Measurements from ENCODE around the gene CRB1.

The CRB1 gene

DNA sequence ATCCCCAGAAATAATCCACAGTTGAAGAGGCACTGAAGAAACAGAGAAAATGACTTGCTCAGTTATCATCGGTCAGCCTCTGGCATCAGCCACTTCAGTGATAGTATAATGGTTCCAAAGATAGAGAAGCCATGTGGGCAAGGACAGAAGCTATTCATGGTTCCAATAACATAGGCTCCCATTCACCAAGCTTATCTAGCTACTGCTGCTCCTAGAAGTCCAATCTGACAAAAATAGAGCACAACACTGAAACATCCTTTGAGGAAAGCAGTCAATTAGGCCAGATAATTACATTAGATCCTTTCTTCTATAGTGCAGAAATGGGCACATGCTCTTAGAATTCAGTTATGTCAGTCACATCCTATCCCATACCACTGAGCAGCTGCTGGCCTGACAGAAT lies 33.5 kb upstream of the CRB1 start:
- Histone ChIP-seq H3K9me3 (ENCODE audit: severe bottlenecking) (no peaks in the 10 kb centered on the region), H3K27me3 (ENCODE audit: insufficient read depth, low read depth, severe bottlenecking) (no peaks in the 10 kb centered on the region), H3K36me3 (no peaks in the 10 kb centered on the region), H3K4me3 (ENCODE audit: low read depth, low read length) (no peak overlapping the region), H3K27ac (no peak overlapping the region)
- DNase-seq: no peak
- TF ChIP-seq, protein P1, sequence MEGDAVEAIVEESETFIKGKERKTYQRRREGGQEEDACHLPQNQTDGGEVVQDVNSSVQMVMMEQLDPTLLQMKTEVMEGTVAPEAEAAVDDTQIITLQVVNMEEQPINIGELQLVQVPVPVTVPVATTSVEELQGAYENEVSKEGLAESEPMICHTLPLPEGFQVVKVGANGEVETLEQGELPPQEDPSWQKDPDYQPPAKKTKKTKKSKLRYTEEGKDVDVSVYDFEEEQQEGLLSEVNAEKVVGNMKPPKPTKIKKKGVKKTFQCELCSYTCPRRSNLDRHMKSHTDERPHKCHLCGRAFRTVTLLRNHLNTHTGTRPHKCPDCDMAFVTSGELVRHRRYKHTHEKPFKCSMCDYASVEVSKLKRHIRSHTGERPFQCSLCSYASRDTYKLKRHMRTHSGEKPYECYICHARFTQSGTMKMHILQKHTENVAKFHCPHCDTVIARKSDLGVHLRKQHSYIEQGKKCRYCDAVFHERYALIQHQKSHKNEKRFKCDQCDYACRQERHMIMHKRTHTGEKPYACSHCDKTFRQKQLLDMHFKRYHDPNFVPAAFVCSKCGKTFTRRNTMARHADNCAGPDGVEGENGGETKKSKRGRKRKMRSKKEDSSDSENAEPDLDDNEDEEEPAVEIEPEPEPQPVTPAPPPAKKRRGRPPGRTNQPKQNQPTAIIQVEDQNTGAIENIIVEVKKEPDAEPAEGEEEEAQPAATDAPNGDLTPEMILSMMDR (IDR thresholded peaks at IDR 0.05; ENCODE audit: low read depth, low read length): no peak

DNA sequence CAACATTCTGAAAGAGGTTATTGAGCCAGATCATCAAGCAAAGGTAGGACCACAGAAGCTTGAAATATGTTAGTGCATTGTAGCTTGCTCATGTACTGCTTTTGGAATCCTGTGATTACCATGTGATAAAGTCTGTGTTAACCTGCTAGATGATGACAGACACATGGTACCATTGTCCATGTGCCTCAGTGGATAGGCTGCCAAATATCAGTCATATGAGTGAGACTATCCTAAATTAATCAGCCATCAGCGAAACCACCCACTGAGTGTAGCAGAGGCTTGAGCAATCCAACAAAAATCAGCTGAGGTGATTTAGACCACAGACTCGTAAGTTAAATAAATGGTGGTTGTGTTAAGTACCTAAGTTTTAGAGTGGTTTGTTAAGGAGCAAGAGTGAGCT lies 32.7 kb upstream of the CRB1 start:
- DNase-seq: no peak
- H3K4me3 ChIP-seq (ENCODE audit: low read depth, low read length): no peak overlapping the region
- no peaks in the 10 kb centered on the region for H3K9me3 ChIP-seq (ENCODE audit: severe bottlenecking)
- no peaks in the 10 kb centered on the region for H3K36me3 ChIP-seq
- H3K27me3 ChIP-seq (ENCODE audit: insufficient read depth, low read depth, severe bottlenecking): no peaks in the 10 kb centered on the region
- TF ChIP-seq, protein P1 (IDR thresholded peaks at IDR 0.05; ENCODE audit: low read depth, low read length): no peak
- no peak overlapping the region for H3K27ac ChIP-seq

DNA sequence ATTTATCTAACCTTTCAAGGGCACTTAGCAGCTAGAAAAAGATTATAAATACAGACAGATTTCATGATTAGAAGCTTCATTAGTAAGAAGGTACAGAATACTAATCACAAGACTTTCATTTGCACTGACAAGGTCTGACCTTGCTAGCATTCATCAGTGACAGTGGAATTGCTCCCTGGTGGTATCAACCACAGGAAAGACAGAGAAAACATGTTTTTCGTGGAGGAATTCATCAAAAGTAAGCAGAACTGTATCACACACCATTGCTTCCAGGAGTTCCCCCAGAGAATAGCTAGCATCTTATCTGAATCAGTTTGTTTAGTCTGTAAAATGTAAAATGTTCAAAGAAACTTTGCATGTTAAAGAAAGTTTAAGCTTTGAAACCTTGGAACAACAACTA lies 20.6 kb upstream of the CRB1 start:
- TF ChIP-seq, protein P1 (IDR thresholded peaks at IDR 0.05; ENCODE audit: low read depth, low read length): no peak
- H3K9me3 ChIP-seq (ENCODE audit: severe bottlenecking): no peaks in the 10 kb centered on the region

DNA sequence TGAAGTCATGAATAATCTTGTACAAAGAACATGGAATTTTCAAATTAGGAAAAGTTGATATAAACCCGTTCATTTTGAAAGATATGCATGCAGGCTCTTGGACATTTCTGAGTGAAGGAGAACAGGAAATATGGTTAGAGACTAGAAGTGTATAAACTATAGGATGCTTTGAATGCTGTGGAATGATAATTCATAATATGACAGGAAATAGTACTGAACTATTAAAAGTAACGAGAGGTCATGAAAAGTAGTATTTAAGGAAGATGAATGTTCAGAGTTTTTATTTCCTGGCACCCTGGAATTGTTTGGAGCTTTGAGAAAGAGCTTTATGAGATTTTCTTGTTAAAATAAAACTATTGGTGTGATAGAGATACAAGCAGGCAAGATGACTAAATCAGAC lies 18.7 kb upstream of the CRB1 start:
- no peak overlapping the region for H3K27ac ChIP-seq
- no peak for DNase-seq
- H3K4me3 ChIP-seq (ENCODE audit: low read depth, low read length): no peak overlapping the region
- H3K27me3 ChIP-seq (ENCODE audit: insufficient read depth, low read depth, severe bottlenecking): no peaks in the 10 kb centered on the region
- H3K9me3 ChIP-seq (ENCODE audit: severe bottlenecking): no peaks in the 10 kb centered on the region
- H3K36me3 ChIP-seq: no peaks in the 10 kb centered on the region
- TF ChIP-seq, protein P1 (IDR thresholded peaks at IDR 0.05; ENCODE audit: low read depth, low read length): no peak

More for the DNA sequence above, 20.6 kb upstream of the CRB1 start:
- Histone ChIP-seq H3K4me3 (ENCODE audit: low read depth, low read length) (no peak overlapping the region), H3K27me3 (ENCODE audit: insufficient read depth, low read depth, severe bottlenecking) (no peaks in the 10 kb centered on the region), H3K36me3 (no peaks in the 10 kb centered on the region), H3K27ac (no peak overlapping the region)
- DNase-seq: no peak

DNA sequence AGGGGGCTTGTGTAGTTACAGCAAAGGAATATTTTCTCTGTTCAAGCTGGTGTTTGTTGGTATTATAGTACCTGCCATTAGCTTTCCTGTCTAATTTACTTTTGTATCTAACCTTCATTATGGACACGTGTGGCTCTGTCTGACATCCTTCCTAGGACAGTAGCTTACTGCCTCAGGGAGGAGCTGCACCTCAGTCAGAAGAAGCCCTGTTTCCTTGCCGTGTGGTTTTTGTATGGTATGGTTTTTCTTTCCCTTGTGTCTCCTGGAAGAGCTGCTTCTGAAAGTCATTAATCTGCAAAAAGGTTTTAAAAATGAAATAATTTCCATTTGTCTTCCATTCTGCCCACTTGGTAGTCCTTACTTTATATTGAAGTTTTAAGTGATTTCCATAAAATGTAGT lies 17.4 kb upstream of the CRB1 start:
- H3K4me3 ChIP-seq (ENCODE audit: low read depth, low read length): no peak overlapping the region
- H3K36me3 ChIP-seq: no peaks in the 10 kb centered on the region
- H3K27ac ChIP-seq: no peak overlapping the region
- no peaks in the 10 kb centered on the region for H3K9me3 ChIP-seq (ENCODE audit: severe bottlenecking)
- no peaks in the 10 kb centered on the region for H3K27me3 ChIP-seq (ENCODE audit: insufficient read depth, low read depth, severe bottlenecking)
- TF ChIP-seq, protein P1 (IDR thresholded peaks at IDR 0.05; ENCODE audit: low read depth, low read length): no peak
- no peak for DNase-seq

DNA sequence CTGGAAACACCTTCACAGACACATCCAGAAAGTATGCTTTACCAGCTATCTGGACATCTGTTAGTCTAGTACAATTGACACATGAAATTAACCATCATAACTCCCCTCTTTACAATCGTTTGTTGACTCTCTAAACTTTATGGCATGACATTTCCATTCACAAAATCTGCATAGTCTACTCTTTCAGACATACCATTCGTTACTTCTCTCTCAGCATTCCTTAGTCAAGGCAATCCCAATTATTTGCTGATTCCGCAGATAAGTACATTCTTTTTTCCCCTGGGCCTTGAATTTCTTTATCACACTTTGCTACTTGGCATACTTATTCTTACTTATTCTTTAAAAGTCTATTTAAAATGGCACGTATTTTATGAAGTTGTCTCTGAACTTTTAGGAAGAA lies 15.1 kb upstream of the CRB1 start:
- no peak for DNase-seq
- H3K27me3 ChIP-seq (ENCODE audit: insufficient read depth, low read depth, severe bottlenecking): no peaks in the 10 kb centered on the region
- TF ChIP-seq, protein P1 (IDR thresholded peaks at IDR 0.05; ENCODE audit: low read depth, low read length): no peak
- no peaks in the 10 kb centered on the region for H3K36me3 ChIP-seq
- H3K9me3 ChIP-seq (ENCODE audit: severe bottlenecking): no peaks in the 10 kb centered on the region
- H3K27ac ChIP-seq: no peak overlapping the region
- H3K4me3 ChIP-seq (ENCODE audit: low read depth, low read length): no peak overlapping the region

Measured in WERI-Rb-1 (cell line).